ENCODE data around the gene TACR1.

TACR1 gene

GRCh38 chr2:75047189-75047991 is 151.9 kb downstream of the TACR1 start:
- Mint-ChIP-seq H3K36me3 (ENCODE audit: low read depth) (no peaks in the 10 kb centered on the region), H3K27ac (no peak overlapping the region), H3K27me3 (ENCODE audit: low read depth) (no peaks in the 10 kb centered on the region), H3K4me1 (ENCODE audit: low read depth) (no peaks in the 10 kb centered on the region), H3K9me3 (no peaks in the 10 kb centered on the region), H3K4me3 (no peak overlapping the region)

DNA sequence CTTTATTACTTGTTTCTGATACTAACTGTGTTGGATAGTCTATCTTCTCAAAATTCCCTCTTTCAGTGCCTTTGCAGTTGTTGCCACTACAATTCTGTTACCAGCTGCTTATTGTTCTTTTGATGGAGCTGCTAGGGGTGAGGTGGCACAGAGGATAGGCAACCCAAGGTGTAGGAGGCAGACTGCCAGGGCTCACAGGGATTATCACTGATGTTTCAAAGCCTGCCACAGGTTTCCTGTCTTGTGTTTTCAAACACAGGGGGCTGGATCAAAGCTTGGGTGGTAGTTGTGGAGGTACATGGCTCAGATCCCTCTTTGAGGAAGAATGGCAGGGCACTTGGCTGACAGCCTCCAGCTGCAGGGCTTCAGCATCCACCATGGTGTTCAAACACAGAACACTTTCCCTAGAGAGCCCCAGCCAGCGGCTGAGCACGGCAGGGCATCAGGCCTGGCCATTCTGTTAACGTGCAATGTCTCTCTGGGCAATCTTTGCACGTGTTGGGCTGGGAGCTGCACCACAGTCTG is 153.7 kb downstream of the TACR1 start:
- Mint-ChIP-seq H3K9me3 (no peaks in the 10 kb centered on the region), H3K27me3 (ENCODE audit: low read depth) (no peaks in the 10 kb centered on the region), H3K36me3 (ENCODE audit: low read depth) (no peaks in the 10 kb centered on the region)

GRCh38 chr2:75044291-75044690 is 155.0 kb downstream of the TACR1 start:
- H3K4me1 Mint-ChIP-seq (ENCODE audit: low read depth) = no peaks in the 10 kb centered on the region
- no peak overlapping the region for H3K4me3 Mint-ChIP-seq
- no peaks in the 10 kb centered on the region for H3K36me3 Mint-ChIP-seq (ENCODE audit: low read depth)
- H3K27ac Mint-ChIP-seq = no peak overlapping the region
- no peaks in the 10 kb centered on the region for H3K9me3 Mint-ChIP-seq
- H3K27me3 Mint-ChIP-seq (ENCODE audit: low read depth) = no peaks in the 10 kb centered on the region

More for the DNA sequence above, 153.7 kb downstream of the TACR1 start:
- Mint-ChIP-seq H3K4me1 (ENCODE audit: low read depth) (no peaks in the 10 kb centered on the region), H3K27ac (no peak overlapping the region), H3K4me3 (no peak overlapping the region)

- no peaks in the 10 kb centered on the region for H3K27me3 Mint-ChIP-seq (ENCODE audit: low read depth)
- no peaks in the 10 kb centered on the region for H3K4me1 Mint-ChIP-seq (ENCODE audit: low read depth)
- H3K36me3 Mint-ChIP-seq (ENCODE audit: low read depth) = no peaks in the 10 kb centered on the region
- H3K9me3 Mint-ChIP-seq = no peaks in the 10 kb centered on the region
- H3K27ac Mint-ChIP-seq = no peak overlapping the region
- H3K4me3 Mint-ChIP-seq = no peak overlapping the region
These were observed 156.5 kb downstream of the TACR1 start for GRCh38 chr2:75042823-75043222.

GRCh38 chr2:75041731-75042600 is 157.4 kb downstream of the TACR1 start:
- H3K36me3 Mint-ChIP-seq (ENCODE audit: low read depth) = no peaks in the 10 kb centered on the region
- no peaks in the 10 kb centered on the region for H3K9me3 Mint-ChIP-seq
- no peaks in the 10 kb centered on the region for H3K4me1 Mint-ChIP-seq (ENCODE audit: low read depth)
- no peaks in the 10 kb centered on the region for H3K27me3 Mint-ChIP-seq (ENCODE audit: low read depth)
- H3K4me3 Mint-ChIP-seq = no peak overlapping the region
- no peak overlapping the region for H3K27ac Mint-ChIP-seq

GRCh38 chr2:75041226-75041625 is 158.1 kb downstream of the TACR1 start:
- Mint-ChIP-seq H3K4me1 (ENCODE audit: low read depth) (no peaks in the 10 kb centered on the region), H3K27me3 (ENCODE audit: low read depth) (no peaks in the 10 kb centered on the region), H3K4me3 (no peak overlapping the region), H3K36me3 (ENCODE audit: low read depth) (no peaks in the 10 kb centered on the region), H3K27ac (no peak overlapping the region), H3K9me3 (no peaks in the 10 kb centered on the region)

DNA sequence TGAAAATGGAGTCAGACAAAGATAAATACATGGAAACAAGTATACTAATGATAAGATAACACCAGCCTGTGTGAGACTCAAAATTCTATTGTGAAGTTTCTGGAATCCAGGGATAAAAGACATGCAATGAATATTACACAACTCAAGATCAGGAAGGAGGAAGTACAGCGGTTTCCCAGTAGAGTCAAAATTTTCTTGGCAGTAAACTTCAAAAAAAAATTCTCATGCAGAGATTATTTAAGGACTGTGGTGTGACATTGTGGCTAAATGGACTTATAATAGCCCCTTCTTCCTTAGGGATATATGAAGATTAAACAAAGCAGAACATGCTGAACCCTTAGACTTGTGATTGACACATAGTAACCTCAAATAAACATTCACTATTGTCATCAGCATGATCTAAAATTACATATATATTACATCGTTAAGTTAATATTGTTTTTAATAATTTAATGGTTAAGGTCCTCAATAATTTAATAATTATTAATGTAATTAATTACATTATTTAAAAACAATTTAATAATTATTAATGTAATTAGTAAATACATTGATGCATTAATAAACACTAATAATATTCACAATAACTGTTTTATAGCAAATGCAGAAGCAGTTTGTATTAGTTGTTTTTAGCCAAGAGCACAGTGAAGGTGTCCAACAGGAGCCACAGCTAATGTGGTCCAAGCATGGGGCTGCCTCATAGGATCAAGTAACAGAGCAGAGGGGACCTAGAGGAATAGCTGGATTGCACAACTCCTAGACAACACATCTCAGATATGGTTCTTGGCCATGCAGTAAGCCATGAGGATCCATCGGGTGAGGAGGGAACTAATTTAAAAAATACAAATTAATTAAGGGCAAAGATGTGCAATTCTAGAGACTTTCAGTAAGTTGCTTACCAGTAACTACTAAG is 163.6 kb downstream of the TACR1 start:
- Mint-ChIP-seq H3K27ac (no peak overlapping the region), H3K9me3 (no peaks in the 10 kb centered on the region), H3K27me3 (ENCODE audit: low read depth) (no peaks in the 10 kb centered on the region), H3K4me3 (no peak overlapping the region), H3K36me3 (ENCODE audit: low read depth) (no peaks in the 10 kb centered on the region), H3K4me1 (ENCODE audit: low read depth) (no peaks in the 10 kb centered on the region)

DNA sequence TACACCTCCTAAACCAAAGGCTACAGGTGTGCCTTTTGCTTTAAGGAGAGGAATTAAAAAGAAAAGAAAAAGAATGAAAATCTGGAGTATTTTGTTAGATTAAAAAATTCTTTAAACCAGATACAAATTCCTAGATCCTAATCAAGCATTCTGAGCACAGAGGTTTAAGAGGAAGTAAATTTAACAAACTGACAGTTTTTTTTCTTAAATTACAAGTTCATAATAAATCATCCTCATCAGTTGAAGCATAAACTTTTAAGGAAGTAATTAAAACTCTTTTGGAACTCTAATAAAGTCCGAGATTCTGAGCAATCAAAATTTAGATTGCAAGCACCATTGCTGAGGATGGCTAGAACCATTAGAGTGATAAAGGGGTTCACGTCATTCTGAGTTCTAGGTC is 165.8 kb downstream of the TACR1 start:
- no peak overlapping the region for H3K4me3 Mint-ChIP-seq
- H3K27me3 Mint-ChIP-seq (ENCODE audit: low read depth) = no peaks in the 10 kb centered on the region
- H3K4me1 Mint-ChIP-seq (ENCODE audit: low read depth) = no peaks in the 10 kb centered on the region
- no peaks in the 10 kb centered on the region for H3K9me3 Mint-ChIP-seq
- no peaks in the 10 kb centered on the region for H3K36me3 Mint-ChIP-seq (ENCODE audit: low read depth)
- H3K27ac Mint-ChIP-seq = no peak overlapping the region

- Mint-ChIP-seq H3K9me3 (no peaks in the 10 kb centered on the region), H3K36me3 (ENCODE audit: low read depth) (no peaks in the 10 kb centered on the region), H3K27me3 (ENCODE audit: low read depth) (no peaks in the 10 kb centered on the region), H3K4me1 (ENCODE audit: low read depth) (no peaks in the 10 kb centered on the region), H3K4me3 (no peak overlapping the region), H3K27ac (no peak overlapping the region)
These were observed 167.2 kb downstream of the TACR1 start for GRCh38 chr2:75031906-75032803.

DNA sequence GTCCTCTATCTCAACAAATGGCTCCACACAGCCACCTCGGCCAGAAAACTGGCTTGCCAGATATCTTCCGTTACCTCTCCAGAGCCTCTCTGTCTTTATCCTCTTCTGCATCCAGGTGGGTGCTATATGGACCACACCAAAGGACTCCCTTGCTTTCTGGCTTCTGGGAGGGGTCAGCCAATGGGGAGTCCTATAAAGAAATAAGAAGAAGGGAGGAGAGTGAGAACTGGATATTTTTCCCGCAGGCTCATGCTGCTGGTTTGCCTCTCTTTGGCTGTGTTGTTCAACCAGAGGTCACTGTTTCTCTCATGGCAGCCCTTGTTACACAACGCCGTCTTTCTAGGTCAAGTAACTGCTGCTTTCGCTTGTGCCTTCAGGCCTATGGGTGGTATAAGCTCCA is 168.1 kb downstream of the TACR1 start:
- Mint-ChIP-seq H3K4me1 (ENCODE audit: low read depth) (no peaks in the 10 kb centered on the region), H3K27me3 (ENCODE audit: low read depth) (no peaks in the 10 kb centered on the region), H3K4me3 (no peak overlapping the region), H3K27ac (no peak overlapping the region), H3K36me3 (ENCODE audit: low read depth) (no peaks in the 10 kb centered on the region), H3K9me3 (no peaks in the 10 kb centered on the region)

- no peak overlapping the region for H3K27ac Mint-ChIP-seq
- H3K4me3 Mint-ChIP-seq = no peak overlapping the region
- no peaks in the 10 kb centered on the region for H3K4me1 Mint-ChIP-seq (ENCODE audit: low read depth)
- H3K27me3 Mint-ChIP-seq (ENCODE audit: low read depth) = no peaks in the 10 kb centered on the region
- no peaks in the 10 kb centered on the region for H3K9me3 Mint-ChIP-seq
- H3K36me3 Mint-ChIP-seq (ENCODE audit: low read depth) = no peaks in the 10 kb centered on the region
These were observed 168.9 kb downstream of the TACR1 start for GRCh38 chr2:75030218-75031009.

DNA sequence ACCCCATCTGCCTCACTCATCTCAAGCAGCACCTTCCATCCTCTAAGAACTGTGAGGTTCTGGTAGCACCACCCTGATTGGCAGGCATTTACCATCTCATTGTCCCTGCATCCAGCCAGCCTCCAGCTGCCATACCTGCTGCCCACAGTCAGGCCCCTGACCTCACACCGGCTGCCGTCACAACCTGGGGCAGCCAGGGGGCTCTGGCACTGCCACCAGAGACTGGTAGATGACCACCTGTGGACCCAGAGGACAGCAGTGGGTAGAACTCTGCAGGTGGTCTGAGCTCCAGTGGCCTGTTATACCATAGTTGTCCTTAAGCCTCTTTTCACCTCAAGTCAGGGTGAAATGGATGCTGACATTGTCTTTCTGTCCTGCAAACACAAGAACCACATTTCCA is 171.4 kb downstream of the TACR1 start:
- H3K27ac Mint-ChIP-seq = no peak overlapping the region
- no peak overlapping the region for H3K4me3 Mint-ChIP-seq

More for the DNA sequence above, 171.4 kb downstream of the TACR1 start:
- Mint-ChIP-seq H3K27me3 (ENCODE audit: low read depth) (no peaks in the 10 kb centered on the region), H3K4me1 (ENCODE audit: low read depth) (no peaks in the 10 kb centered on the region), H3K9me3 (no peaks in the 10 kb centered on the region), H3K36me3 (ENCODE audit: low read depth) (no peaks in the 10 kb centered on the region)

All from T-helper 1 cell treated with Interleukin-12 subunit alpha and Interleukin-12 subunit beta and Interleukin-4 antibody, amounts not matched to agents 30 μg/mL and 1 μg/mL, for 36 hours (primary cell).